GM12872 (cell line): ENCODE results near the gene PTGES2.

Source experiments
- CTCF ChIP-seq: IDR thresholded peaks from 3 replicates; pipeline ENCODE4 v1.5.1; 2011; ENCODE audit warnings: low read depth, mild to moderate bottlenecking, low read length, moderate library complexity; ENCODE audit not compliant: insufficient read depth

Gene PTGES2

GRCh38 chr9:128104171-128104618 lies 23.3 kb downstream of the PTGES2 start:
- no peak for TF ChIP-seq CTCF

- peak; percentile 30; the same call in 2 of the 3 replicates for TF ChIP-seq CTCF
These were observed 24.0 kb downstream of the PTGES2 start for GRCh38 chr9:128103589-128103962.

- no peak for TF ChIP-seq CTCF
These were observed 24.5 kb downstream of the PTGES2 start for GRCh38 chr9:128102861-128103588.

GRCh38 chr9:128102196-128102595 lies 25.3 kb downstream of the PTGES2 start:
- TF ChIP-seq CTCF = no peak

GRCh38 chr9:128101690-128102089 lies 25.8 kb downstream of the PTGES2 start:
- TF ChIP-seq CTCF = no peak

GRCh38 chr9:128101231-128101661 lies 26.3 kb downstream of the PTGES2 start:
- no peak for TF ChIP-seq CTCF

GRCh38 chr9:128100581-128100980 lies 26.9 kb downstream of the PTGES2 start:
- TF ChIP-seq CTCF = no peak
